ENCODE measurements around the gene H3-3A. TPM values are rescaled to one million over a fixed set of nuclear protein-coding genes. Genes with fewer than 3 reads are reported as not detected.
"Not testable (repeated sequence)": the region's sequence is repeated elsewhere in the genome, so short reads cannot be mapped to it uniquely, and the experiment has no call there.

H3-3A gene
- total RNA-seq, 2 donors from 2014 or later = 400 to 481 TPM

- WGBS = 89% methylated on average over 5 of the region's 5 CpGs
- TF ChIP-seq POLR2A (IDR thresholded peaks at IDR 0.05) = no peak
- no peak for TF ChIP-seq CTCF (IDR thresholded peaks at IDR 0.05)
- no peak for TF ChIP-seq POLR2AphosphoS5 (IDR thresholded peaks at IDR 0.05)
- Histone ChIP-seq H3K4me3 (no peak overlapping the region), H3K4me1 (replicated peaks) (no peaks in the 10 kb centered on the region), H3K27ac (no peak overlapping the region), H3K36me3 (no peaks in the 10 kb centered on the region), H3K27me3 (replicated peaks; ENCODE audit: insufficient read depth) (no peaks in the 10 kb centered on the region), H3K9me3 (no peaks in the 10 kb centered on the region)
- intact Hi-C loops (cut with DNase I) = no loop called here
- DNase-seq (ENCODE audit: low spot score) = no peak
Measured at GRCh38 chr1:226085675-226086285, 23.3 kb downstream of the H3-3A start.

- Histone ChIP-seq H3K4me3 (no peak overlapping the region), H3K9me3 (no peaks in the 10 kb centered on the region), H3K4me1 (replicated peaks) (no peaks in the 10 kb centered on the region), H3K27ac (no peak overlapping the region), H3K36me3 (no peaks in the 10 kb centered on the region), H3K27me3 (replicated peaks; ENCODE audit: insufficient read depth) (no peaks in the 10 kb centered on the region)
- intact Hi-C loops (cut with DNase I) = no loop called here
- no peak for TF ChIP-seq CTCF (IDR thresholded peaks at IDR 0.05)
- TF ChIP-seq POLR2AphosphoS5 (IDR thresholded peaks at IDR 0.05) = no peak
- no peak for TF ChIP-seq POLR2A (IDR thresholded peaks at IDR 0.05)
- no peak for DNase-seq (ENCODE audit: low spot score)
- WGBS = 93% methylated on average over 17 of the region's 17 CpGs
Measured at GRCh38 chr1:226086776-226087175, 24.3 kb downstream of the H3-3A start.

- Histone ChIP-seq H3K4me1 (replicated peaks) (no peaks in the 10 kb centered on the region), H3K9me3 (no peaks in the 10 kb centered on the region), H3K36me3 (no peaks in the 10 kb centered on the region), H3K27ac (no peak overlapping the region), H3K4me3 (no peak overlapping the region), H3K27me3 (replicated peaks; ENCODE audit: insufficient read depth) (no peaks in the 10 kb centered on the region)
- DNase-seq (ENCODE audit: low spot score) = no peak
- 89% methylated on average over 1 of the region's 1 CpG for WGBS
- intact Hi-C loops (cut with DNase I) = no loop called here
- TF ChIP-seq POLR2A (IDR thresholded peaks at IDR 0.05) = no peak
- TF ChIP-seq CTCF (IDR thresholded peaks at IDR 0.05) = no peak
- no peak for TF ChIP-seq POLR2AphosphoS5 (IDR thresholded peaks at IDR 0.05)
Measured at GRCh38 chr1:226091461-226091860, 28.9 kb downstream of the H3-3A start.

GRCh38 chr1:226092048-226092820, 29.7 kb downstream of the H3-3A start:
- DNase-seq (ENCODE audit: low spot score); H3K36me3 ChIP-seq; H3K4me3 ChIP-seq; H3K27me3 ChIP-seq (replicated peaks; ENCODE audit: insufficient read depth); H3K4me1 ChIP-seq (replicated peaks); H3K27ac ChIP-seq; H3K9me3 ChIP-seq; intact Hi-C loops (cut with DNase I): not testable (repeated sequence)
- WGBS = 95% methylated on average over 10 of the region's 10 CpGs

- no peak for TF ChIP-seq POLR2A (IDR thresholded peaks at IDR 0.05)
- no peak for TF ChIP-seq CTCF (IDR thresholded peaks at IDR 0.05)
- TF ChIP-seq POLR2AphosphoS5 (IDR thresholded peaks at IDR 0.05) = no peak
- no peaks in the 10 kb centered on the region for H3K4me1 ChIP-seq (replicated peaks)
- H3K36me3 ChIP-seq = no peaks in the 10 kb centered on the region
- intact Hi-C loops (cut with DNase I) = no loop called here
- no peak overlapping the region for H3K27ac ChIP-seq
- DNase-seq (ENCODE audit: low spot score) = no peak
- H3K4me3 ChIP-seq = no peak overlapping the region
- no peaks in the 10 kb centered on the region for H3K9me3 ChIP-seq
- WGBS = 52% methylated on average over 3 of the region's 3 CpGs
- no peaks in the 10 kb centered on the region for H3K27me3 ChIP-seq (replicated peaks; ENCODE audit: insufficient read depth)
Measured at GRCh38 chr1:226092965-226093364, 30.4 kb downstream of the H3-3A start.
